H1 (cell line): ENCODE data around the gene ACTL10. TPM values are rescaled to one million over a fixed set of nuclear protein-coding genes. Genes with fewer than 3 reads are reported as not detected.

Source experiments
- CTCF ChIA-PET: fragments of 300-600 bp; sonication (Branson Sonifier 250); formaldehyde crosslinking; loops from one replicate; lab custom pipeline; 2021; ENCODE audit not compliant: partially characterized antibody; lab: Charles Lee
- POLR2A ChIA-PET: fragments of 300-600 bp; sonication (Branson Sonifier 250); formaldehyde crosslinking; loops from one replicate; lab custom pipeline; 2021; ENCODE audit warnings: inconsistent platforms; ENCODE audit not compliant: partially characterized antibody; lab: Charles Lee
- DNase-seq, 2 experiments: peaks; one replicate each; pipeline versions ENCODE4 v3.0.0 to v3.0.0-alpha.2; 2010 to 2022; ENCODE audit warnings: low spot score in 2 of 2, low read depth in 1 of 2, mixed read lengths in 1 of 2
- FAIRE-seq: peaks from 2 replicates; lab custom pipeline; 2011; peaks lifted over from hg19 to GRCh38; lab: Jason Lieb, UNC
- H2AFZ ChIP-seq: 2 replicates; pipeline ENCODE4 v1.8.1; 2012; ENCODE audit warnings: low read length, inconsistent platforms
- H2AK5ac ChIP-seq: 2 replicates; pipeline ENCODE4 v1.6.1; 2013; ENCODE audit warnings: low read depth, low read length
- H2BK120ac ChIP-seq: replicated peaks from 2 replicates; pipeline ENCODE3; 2013; ENCODE audit warnings: low read depth, low read length, inconsistent platforms
- H2BK12ac ChIP-seq: 2 replicates; pipeline ENCODE4 v1.6.1; 2013; ENCODE audit warnings: low read depth, low read length
- H2BK15ac ChIP-seq: 2 replicates; pipeline ENCODE4 v1.6.1; 2013; ENCODE audit warnings: low read length
- H2BK20ac ChIP-seq: 2 replicates; pipeline ENCODE4 v1.6.1; 2013; ENCODE audit warnings: low read length
- H2BK5ac ChIP-seq: 2 replicates; pipeline ENCODE4 v1.6.1; 2013; ENCODE audit warnings: low read depth, low read length
- H3K14ac ChIP-seq: 2 replicates; pipeline ENCODE4 v1.6.1; 2013; ENCODE audit warnings: inconsistent platforms; ENCODE audit not compliant: insufficient read length
- H3K18ac ChIP-seq: 2 replicates; pipeline ENCODE4 v1.6.1; 2013; ENCODE audit warnings: low read length; ENCODE audit errors: extremely low read depth
- H3K23ac ChIP-seq: 2 replicates; pipeline ENCODE4 v1.6.1; 2013; ENCODE audit warnings: inconsistent platforms; ENCODE audit not compliant: insufficient read length
- H3K23me2 ChIP-seq: 2 replicates; pipeline ENCODE4 v1.6.1; 2013; ENCODE audit warnings: low read depth, low read length
- H3K27ac ChIP-seq: 2 replicates; pipeline ENCODE4 v1.6.1; 2011; ENCODE audit warnings: low read depth, low read length, inconsistent platforms
- H3K27me3 ChIP-seq, 4 experiments: replicated peaks in 1 of 4; 1 replicate in 1 of 4; 2 replicates in 3 of 4; pipeline versions ENCODE4 v1.6.1 to v1.8.1; 2011 to 2013; ENCODE audit warnings: low read length in 3 of 4, mild to moderate bottlenecking in 3 of 4, inconsistent platforms in 2 of 4, mixed read lengths in 2 of 4, moderate library complexity in 1 of 4; ENCODE audit not compliant: control insufficient read depth in 3 of 4, insufficient read depth in 3 of 4; ENCODE audit errors: extremely low read depth in 1 of 4
- H3K36me3 ChIP-seq, 4 experiments: 2 replicates each; pipeline versions ENCODE4 v1.6.1 to v1.8.1; 2011 to 2013; ENCODE audit warnings: mild to moderate bottlenecking in 4 of 4, low read length in 3 of 4, moderate library complexity in 2 of 4, control low read depth in 1 of 4, inconsistent platforms in 1 of 4; ENCODE audit not compliant: insufficient read depth in 4 of 4, control insufficient read depth in 2 of 4
- H3K4ac ChIP-seq: replicated peaks from 2 replicates; pipeline ENCODE3; 2013; ENCODE audit warnings: low read length, low read depth, mixed read lengths, inconsistent platforms; ENCODE audit not compliant: insufficient read length
- H3K4me1 ChIP-seq, 4 experiments: replicated peaks in 1 of 4; 1 replicate in 1 of 4; 2 replicates in 3 of 4; pipeline versions ENCODE4 v1.6.1 to v1.8.1; 2011 to 2013; ENCODE audit warnings: low read length in 3 of 4, inconsistent platforms in 2 of 4, mixed read lengths in 1 of 4; ENCODE audit not compliant: insufficient read depth in 4 of 4, control insufficient read depth in 3 of 4
- H3K4me2 ChIP-seq, 2 experiments: 2 replicates each; pipeline versions ENCODE4 v1.6.1 to v1.8.1; 2011 to 2013; ENCODE audit warnings: low read depth in 2 of 2, low read length in 2 of 2, control low read depth in 1 of 2, inconsistent platforms in 1 of 2, mild to moderate bottlenecking in 1 of 2; ENCODE audit not compliant: insufficient read depth in 1 of 2
- H3K4me3 ChIP-seq, 4 experiments: fragments of 200-600, 300-600 bp in 1 of 4; sonication (generic), shearing (Covaris generic), sonication (Bioruptor Twin) in 1 of 4; 2 replicates each; pipeline versions ENCODE4 v1.5.1 to v1.8.1; 2011 to 2016; ENCODE audit warnings: low read length in 4 of 4, low read depth in 3 of 4, control low read depth in 2 of 4, inconsistent platforms in 2 of 4, mild to moderate bottlenecking in 2 of 4, mixed read lengths in 1 of 4, moderate library complexity in 1 of 4; ENCODE audit not compliant: insufficient read depth in 2 of 4; ENCODE audit errors: extremely low read depth in 1 of 4
- H3K56ac ChIP-seq: replicated peaks from 2 replicates; pipeline ENCODE3; 2013; ENCODE audit warnings: low read depth, mild to moderate bottlenecking, mixed read lengths, low read length, inconsistent platforms; ENCODE audit not compliant: insufficient read length
- H3K79me1 ChIP-seq: 2 replicates; pipeline ENCODE4 v1.6.1; 2013; ENCODE audit warnings: low read depth, low read length, control low read depth
- H3K79me2 ChIP-seq, 2 experiments: 2 replicates each; pipeline versions ENCODE4 v1.6.1 to v1.8.1; 2012 to 2013; ENCODE audit warnings: low read length in 2 of 2, mild to moderate bottlenecking in 2 of 2, inconsistent platforms in 1 of 2; ENCODE audit not compliant: insufficient read depth in 2 of 2, control insufficient read depth in 1 of 2
- H3K9ac ChIP-seq, 4 experiments: replicated peaks in 1 of 4; 1 replicate in 1 of 4; 2 replicates in 3 of 4; pipeline versions ENCODE4 v1.6.1 to v1.8.1; 2011 to 2013; ENCODE audit warnings: low read depth in 3 of 4, low read length in 3 of 4, control low read depth in 2 of 4, mild to moderate bottlenecking in 2 of 4, moderate library complexity in 2 of 4, inconsistent platforms in 1 of 4; ENCODE audit errors: extremely low read depth in 1 of 4
- H3K9me3 ChIP-seq, 2 experiments: 2 replicates each; pipeline versions ENCODE4 v1.6.1 to v1.8.1; 2012 to 2013; ENCODE audit warnings: mild to moderate bottlenecking in 2 of 2, moderate library complexity in 2 of 2, control low read depth in 1 of 2, inconsistent platforms in 1 of 2, low read depth in 1 of 2, low read length in 1 of 2, mixed read lengths in 1 of 2; ENCODE audit not compliant: insufficient read depth in 2 of 2
- H4K20me1 ChIP-seq, 2 experiments: replicated peaks in 1 of 2; 2 replicates each; pipeline versions ENCODE3 to v1.8.1; 2011 to 2013; ENCODE audit warnings: inconsistent platforms in 2 of 2, low read length in 2 of 2, mild to moderate bottlenecking in 1 of 2; ENCODE audit not compliant: insufficient read depth in 2 of 2, control insufficient read depth in 1 of 2
- H4K5ac ChIP-seq: 2 replicates; pipeline ENCODE4 v1.6.1; 2013; ENCODE audit warnings: low read length, low read depth, mixed read lengths, inconsistent platforms; ENCODE audit not compliant: insufficient read length
- H4K8ac ChIP-seq: 2 replicates; pipeline ENCODE4 v1.8.0; 2013; ENCODE audit warnings: mild to moderate bottlenecking, moderate library complexity, low read length, inconsistent platforms; ENCODE audit not compliant: insufficient read depth; ENCODE audit errors: extremely low read depth
- H4K91ac ChIP-seq: replicated peaks from 2 replicates; pipeline ENCODE3; 2013; ENCODE audit warnings: low read length, mixed read lengths, inconsistent platforms; ENCODE audit not compliant: insufficient read length
- BACH1 ChIP-seq: IDR thresholded peaks from 2 replicates; pipeline ENCODE4 v1.6.1; 2012; ENCODE audit warnings: low read length, improper control_type of control experiment
- CEBPB ChIP-seq: IDR thresholded peaks from 2 replicates; pipeline ENCODE4 v1.6.1; 2012; ENCODE audit warnings: low read depth, low read length
- EGR1 ChIP-seq: IDR thresholded peaks from 2 replicates; pipeline ENCODE4 v1.6.1; 2011; ENCODE audit warnings: low read depth, low read length, borderline replicate concordance
- EZH2 ChIP-seq: fragments of 200-600 bp; sonication (generic); IDR thresholded peaks from 2 replicates; pipeline ENCODE4 v1.7.1; 2012; ENCODE audit warnings: low read depth, mild to moderate bottlenecking, moderate library complexity, low read length, inconsistent platforms; ENCODE audit not compliant: severe bottlenecking
- GABPA ChIP-seq: IDR thresholded peaks from 2 replicates; pipeline ENCODE4 v1.6.1; 2011; ENCODE audit warnings: mild to moderate bottlenecking, low read length, moderate library complexity, borderline replicate concordance; ENCODE audit not compliant: insufficient read depth
- HDAC6 ChIP-seq: IDR thresholded peaks from one replicate; pipeline ENCODE4 v1.7.1; 2012; ENCODE audit warnings: low read depth, mild to moderate bottlenecking, inconsistent platforms, low read length, moderate library complexity
- KDM4A ChIP-seq: IDR thresholded peaks from one replicate; pipeline ENCODE4 v1.7.1; 2012; ENCODE audit warnings: low read depth, mild to moderate bottlenecking, moderate library complexity, low read length, inconsistent platforms; ENCODE audit not compliant: severe bottlenecking
- RBBP5 ChIP-seq: IDR thresholded peaks from 2 replicates; pipeline ENCODE4 v1.7.1; 2012; ENCODE audit warnings: low read depth, mild to moderate bottlenecking, inconsistent platforms, low read length, moderate library complexity, borderline replicate concordance
- SIN3A ChIP-seq, 2 experiments: IDR thresholded peaks in 1 of 2; conservative IDR thresholded peaks in 1 of 2; 2 replicates each; pipeline ENCODE4 v1.6.1; 2011 to 2012; ENCODE audit warnings: low read length in 2 of 2, improper control_type of control experiment in 1 of 2, low read depth in 1 of 2, mild to moderate bottlenecking in 1 of 2
- SP2 ChIP-seq: IDR thresholded peaks from 2 replicates; pipeline ENCODE4 v1.6.1; 2012; ENCODE audit warnings: mild to moderate bottlenecking, low read length, inconsistent platforms
- WGBS, 2 experiments: shearing (Covaris generic) in 1 of 2; methylation state at CpG; one replicate each; pipeline versions ENCODE4 v1.1.6 to v1.1.7; 2013 to 2015; ENCODE audit warnings: low lambda C conversion rate in 2 of 2, mixed read lengths in 2 of 2, inconsistent platforms in 1 of 2, low coverage in 1 of 2, missing lambda C conversion rate in 1 of 2; ENCODE audit not compliant: insufficient replicate concordance in 2 of 2, insufficient coverage in 1 of 2, insufficient read length in 1 of 2; ENCODE audit errors: extremely low coverage in 1 of 2, missing lambda C conversion rate in 1 of 2; 5-methylcytosine and 5-hydroxymethylcytosine counted together
- polyA plus RNA-seq, 7 experiments: library from polyadenylated mRNA; depleted of rRNA in 3 of 7; stranded (reverse) in 5 of 7; unstranded in 2 of 7; fragments of >200 nt in 5 of 7; fragments of 200-250 nt in 2 of 7; gene quantifications; 1 replicate in 5 of 7; 2 replicates in 1 of 7; 4 replicates in 1 of 7; pipeline versions ENCODE4 v1.2.1 to v1.2.3, GENCODE V29; 2011 to 2013; ENCODE audit warnings: missing spikeins in 2 of 7, mixed read lengths in 2 of 7
- total RNA-seq: library from RNA; stranded (reverse); fragmentation: NEBNext Ultra II Directional; extraction: Animal tissue kit (Norgen Biotek cat#: 25700); gene quantifications from 2 replicates; pipeline ENCODE4 v1.2.1, GENCODE V29; 2021
- TF ChIP-seq, protein P1 (sequence below): IDR thresholded peaks from 2 replicates; pipeline ENCODE4 v1.6.1; 2011; ENCODE audit warnings: low read depth, mild to moderate bottlenecking, low read length; ENCODE audit not compliant: insufficient read depth

ACTL10 gene
- total and polyA plus RNA-seq, 2 of the 8 experiments (the other 6 are each of a cell fraction or from before 2014, with no cell fraction given): 0.26 TPM; not detected in 1

DNA sequence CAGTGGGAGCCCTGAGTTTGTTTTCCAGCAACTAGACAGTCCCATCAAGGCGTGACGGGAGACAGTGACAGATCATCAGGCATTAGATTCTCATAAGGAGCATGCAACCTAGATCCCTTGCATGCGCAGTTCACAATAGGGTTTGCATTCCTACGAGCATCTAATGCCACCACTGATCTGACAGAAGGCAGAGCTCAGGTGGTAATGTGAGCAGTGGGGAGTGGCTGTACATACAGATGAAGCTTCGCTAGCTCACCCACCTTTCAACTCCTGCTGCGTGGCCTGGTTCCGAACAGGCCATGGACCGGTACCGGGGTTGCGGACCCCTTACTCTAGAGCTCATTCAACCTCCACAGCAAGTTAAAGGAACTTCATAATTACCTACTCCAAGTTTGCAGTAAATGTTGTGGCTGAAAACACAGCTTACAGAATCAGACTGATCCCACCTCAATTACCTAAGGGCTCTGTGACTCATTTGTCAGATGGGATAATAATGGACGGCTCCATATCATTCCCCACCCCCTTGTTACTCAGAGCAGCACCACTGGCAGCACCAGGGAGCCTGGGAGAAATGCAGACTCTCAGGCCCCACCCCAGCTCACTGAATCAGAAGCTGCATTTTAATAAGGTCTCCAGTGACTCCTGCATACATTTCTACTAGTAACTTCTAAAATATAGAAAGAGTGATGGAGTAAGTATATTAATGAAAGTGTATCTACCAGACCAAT is 37.6 kb downstream of the ACTL10 start:
- Histone ChIP-seq H2BK12ac (no peak overlapping the region), H4K91ac (no peak overlapping the region), H4K20me1 (no peaks in the 10 kb centered on the region), H3K4me1 (peaks cover 0 to 4% (median 0%) of the 10 kb centered on the region in 4 experiments; a peak in 1 of 7 replicates), H3K4ac (no peak overlapping the region), H2AFZ (no peak overlapping the region), H3K4me3 (no peak overlapping the region), H4K5ac (no peak overlapping the region), H3K14ac (no peak overlapping the region), H3K56ac (no peak overlapping the region), H3K9ac (no peak overlapping the region), H3K23ac (no peak overlapping the region), H2BK120ac (no peak overlapping the region), H3K79me2 (no peaks in the 10 kb centered on the region), H3K4me2 (no peak overlapping the region), H2AK5ac (no peak overlapping the region), H3K36me3 (no peaks in the 10 kb centered on the region; a peak in 1 of 8 replicates), H2BK5ac (no peak overlapping the region), H3K18ac (no peak overlapping the region), H2BK20ac (no peak overlapping the region), H4K8ac (no peak overlapping the region), H2BK15ac (no peak overlapping the region), H3K23me2 (no peaks in the 10 kb centered on the region), H3K27me3 (no peaks in the 10 kb centered on the region; a peak in 1 of 7 replicates), H3K9me3 (peaks cover 5 to 22% of the 10 kb centered on the region in 2 experiments; a peak in 2 of 4 replicates), H3K79me1 (no peaks in the 10 kb centered on the region), H3K27ac (no peak overlapping the region)
- FAIRE-seq (no peak), DNase-seq (no peak)
- CTCF ChIA-PET: no interaction called here
- WGBS, 2 experiments: 94% methylated on average over 11 of the region's 11 CpGs; no CpG with 5 or more reads in 1 of the 2 experiments
- POLR2A ChIA-PET: interaction anchor here (0.8 to 1.7 kb wide), 3 partner anchors 11 to 23 kb away, joined by 3 read pairs; no protein-coding TSS in a partner anchor
- TF ChIP-seq EGR1: no peak
- no peak for TF ChIP-seq RBBP5
- no peak for TF ChIP-seq GABPA
- no peak for TF ChIP-seq CEBPB
- TF ChIP-seq SIN3A (conservative IDR thresholded peaks at IDR 0.05 in 1 of 2, IDR thresholded peaks at IDR 0.05 in 1 of 2; ENCODE audit: low read depth in 1 of 2, low read length in 2 of 2): no peak
- no peak for TF ChIP-seq EZH2
- TF ChIP-seq BACH1: no peak
- no peak for TF ChIP-seq HDAC6
- no peak for TF ChIP-seq SP2
- TF ChIP-seq, protein P1, sequence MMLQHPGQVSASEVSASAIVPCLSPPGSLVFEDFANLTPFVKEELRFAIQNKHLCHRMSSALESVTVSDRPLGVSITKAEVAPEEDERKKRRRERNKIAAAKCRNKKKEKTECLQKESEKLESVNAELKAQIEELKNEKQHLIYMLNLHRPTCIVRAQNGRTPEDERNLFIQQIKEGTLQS: no peak
- no peak for TF ChIP-seq KDM4A
